HCEC 1CT (cell line): Measurements from ENCODE around the gene OTUD1.
A peak's percentile ranks its signal among the peaks of the same experiment; 100 is the strongest.
"Not testable (repeated sequence)": the region's sequence is repeated elsewhere in the genome, so short reads cannot be mapped to it uniquely, and the experiment has no call there.

Experiments used
- DNase-seq: peaks from one replicate; pipeline ENCODE4 v3.0.0-alpha.2; 2017

OTUD1 gene, protein sequence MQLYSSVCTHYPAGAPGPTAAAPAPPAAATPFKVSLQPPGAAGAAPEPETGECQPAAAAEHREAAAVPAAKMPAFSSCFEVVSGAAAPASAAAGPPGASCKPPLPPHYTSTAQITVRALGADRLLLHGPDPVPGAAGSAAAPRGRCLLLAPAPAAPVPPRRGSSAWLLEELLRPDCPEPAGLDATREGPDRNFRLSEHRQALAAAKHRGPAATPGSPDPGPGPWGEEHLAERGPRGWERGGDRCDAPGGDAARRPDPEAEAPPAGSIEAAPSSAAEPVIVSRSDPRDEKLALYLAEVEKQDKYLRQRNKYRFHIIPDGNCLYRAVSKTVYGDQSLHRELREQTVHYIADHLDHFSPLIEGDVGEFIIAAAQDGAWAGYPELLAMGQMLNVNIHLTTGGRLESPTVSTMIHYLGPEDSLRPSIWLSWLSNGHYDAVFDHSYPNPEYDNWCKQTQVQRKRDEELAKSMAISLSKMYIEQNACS

DNA sequence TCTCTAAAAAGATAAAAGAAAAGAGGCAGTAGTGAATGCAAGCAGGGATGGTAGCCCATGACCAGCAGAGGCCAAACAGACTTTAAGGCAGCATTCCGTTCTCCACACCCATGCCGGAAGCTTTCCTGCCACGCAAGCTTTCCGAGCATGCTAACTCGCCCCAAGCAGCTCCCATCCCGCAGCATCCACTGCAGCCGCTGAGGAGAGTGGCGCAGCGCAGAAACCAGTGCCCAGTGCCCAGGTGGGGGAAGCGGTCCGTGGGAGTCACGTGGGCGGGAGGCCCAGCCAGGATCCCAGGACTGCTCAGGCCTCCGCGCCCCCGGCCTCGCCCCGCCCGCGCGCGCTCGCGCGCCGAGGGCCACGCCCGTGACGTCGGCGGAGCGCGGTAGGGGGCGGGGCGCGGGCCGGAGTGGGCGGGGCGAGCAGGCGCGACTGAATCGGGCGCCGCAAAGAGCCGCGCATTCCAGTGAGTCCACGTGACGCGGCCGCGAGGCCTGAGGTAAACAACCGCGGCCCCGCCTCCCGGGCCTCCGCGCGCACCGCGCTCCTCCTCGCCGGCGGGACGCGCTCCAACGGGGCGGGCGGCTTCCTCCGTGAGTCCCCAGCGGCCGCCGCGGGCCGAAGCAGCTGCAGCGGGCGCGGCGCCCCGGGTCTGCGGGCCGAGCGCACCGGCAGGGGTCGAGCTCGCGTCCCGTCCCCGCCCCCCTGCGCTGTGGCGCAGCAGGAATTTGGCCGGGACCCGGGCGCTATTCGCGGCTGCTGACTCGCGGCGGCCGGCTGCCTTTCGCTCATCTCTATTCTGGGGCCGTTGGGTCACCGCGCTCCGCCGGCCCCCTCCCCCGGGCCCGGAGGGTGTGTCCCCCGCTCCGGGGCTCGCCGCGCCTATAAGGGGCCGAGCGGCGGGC is at the start of gene OTUD1:
OTUD1 (plus strand) TSS at position 529 of the 905 bp plus-strand sequence. CDS start 383 bp downstream, outside the sequence.
- DNase-seq: peak; percentile 92

DNA sequence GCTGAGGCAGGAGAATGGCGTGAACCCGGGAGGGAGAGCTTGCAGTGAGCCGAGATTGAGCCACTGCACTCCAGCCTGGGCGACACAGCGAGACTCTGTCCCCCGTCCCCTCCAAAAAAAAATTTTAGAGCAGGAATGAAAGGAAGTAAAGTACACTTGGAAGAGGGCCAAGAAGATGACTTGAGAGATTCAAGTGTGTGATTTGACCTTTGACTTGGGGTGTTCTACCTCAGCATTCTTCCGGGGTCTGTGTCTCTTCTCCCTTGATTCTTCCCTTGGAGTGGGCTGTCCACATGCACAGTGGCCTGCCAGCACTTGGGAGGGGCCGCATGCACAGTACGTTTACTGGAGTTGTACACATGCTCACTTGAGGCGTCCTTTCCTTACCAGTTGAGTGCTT is 48.5 kb upstream of the OTUD1 start:
- DNase-seq: not testable (repeated sequence)

DNA sequence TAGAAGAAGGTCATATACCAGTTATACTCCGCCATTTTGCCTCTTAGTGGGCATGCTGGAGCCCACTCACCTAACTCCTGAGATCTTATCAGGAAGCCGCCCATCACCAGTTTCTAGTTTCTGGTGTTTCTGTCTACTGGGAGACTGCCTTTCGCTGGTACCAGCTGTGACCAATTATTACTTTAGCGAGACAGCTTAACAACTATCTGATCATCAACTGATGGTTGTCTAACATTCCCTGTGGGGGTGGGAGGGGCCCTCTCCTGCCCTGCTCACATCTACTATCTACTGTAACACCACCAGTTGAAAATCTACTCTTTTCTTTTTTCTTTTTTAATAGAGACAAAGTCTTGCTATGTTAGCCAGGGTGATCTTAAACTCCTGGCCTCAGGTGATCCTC is 48.1 kb upstream of the OTUD1 start:
- DNase-seq: no peak

DNA sequence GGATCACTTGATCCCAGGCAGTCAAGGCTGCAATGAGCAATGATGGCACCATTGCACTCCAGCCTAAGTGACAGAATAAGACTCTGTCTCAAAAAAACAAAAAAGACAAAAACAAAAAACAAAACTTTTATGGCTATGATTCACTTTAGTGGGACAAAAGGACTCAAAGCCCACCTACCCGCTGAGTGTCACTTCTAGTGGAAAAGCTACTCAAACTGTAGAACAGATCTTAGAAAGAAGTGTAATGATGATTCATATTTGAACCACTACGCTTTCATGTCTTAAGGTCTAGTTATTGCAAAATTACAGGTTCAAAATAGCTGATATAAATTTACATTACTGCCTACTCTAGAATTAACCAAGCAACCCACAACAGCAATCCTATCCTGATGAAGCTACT is 47.1 kb upstream of the OTUD1 start:
- DNase-seq: no peak

DNA sequence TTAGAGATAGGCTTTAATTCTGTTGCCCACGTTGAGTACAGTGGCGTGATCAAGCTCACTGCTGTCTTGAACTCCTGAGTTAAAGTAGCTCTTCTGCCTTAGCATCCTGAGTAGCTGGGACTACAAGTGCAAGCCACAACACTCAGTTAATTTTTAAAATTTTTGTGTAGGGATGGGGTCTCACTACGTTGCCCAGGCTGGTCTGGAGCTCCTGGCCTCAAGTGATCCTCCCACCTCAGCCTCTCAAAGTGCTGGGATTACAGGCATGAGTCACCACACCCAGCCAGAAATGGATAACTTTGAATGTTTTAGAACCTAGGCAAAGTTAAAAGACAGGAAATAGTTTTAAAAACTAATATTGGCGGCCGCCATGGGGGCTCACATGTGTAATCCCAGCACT is 43.9 kb upstream of the OTUD1 start:
- DNase-seq: no peak

DNA sequence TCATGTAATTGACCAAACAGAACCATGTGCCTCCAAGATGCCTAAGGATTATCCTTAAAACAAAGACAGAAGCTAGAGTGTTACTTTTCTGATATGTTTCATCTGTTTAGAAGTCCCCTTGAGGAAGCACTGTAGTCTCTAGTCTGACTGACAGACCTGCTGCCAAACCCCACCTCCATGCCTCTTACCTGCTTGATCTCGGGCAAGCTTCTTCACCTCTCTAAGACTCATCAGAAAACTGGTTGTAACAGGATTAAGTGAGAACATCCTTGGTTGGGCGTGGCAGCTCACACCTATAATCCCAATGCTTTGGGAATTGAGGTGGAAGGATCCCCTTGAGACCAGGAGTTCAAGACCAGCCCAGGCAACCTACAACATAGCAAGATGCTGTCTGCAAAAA is 42.2 kb upstream of the OTUD1 start:
- no peak for DNase-seq

DNA sequence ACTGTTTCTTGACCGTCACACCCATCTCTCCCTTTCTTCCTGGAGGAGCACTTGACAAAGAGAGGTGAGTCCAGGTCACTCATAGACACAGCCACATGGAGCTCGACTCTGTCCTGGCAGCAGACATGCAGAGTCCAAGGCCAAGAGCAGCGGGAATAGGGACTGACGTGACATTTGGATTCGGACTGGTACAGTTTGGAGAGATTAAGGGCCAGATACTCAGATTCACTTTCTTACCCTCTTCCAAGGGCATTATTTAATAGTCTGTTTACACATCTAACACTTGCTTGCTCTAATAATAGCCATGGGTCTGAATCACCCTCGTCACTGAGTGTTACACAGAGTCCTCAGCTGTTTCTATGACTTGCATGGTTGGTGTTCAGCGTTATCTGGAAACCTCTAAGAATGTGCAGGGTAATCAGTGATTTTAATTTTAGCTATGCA is 39.2 kb upstream of the OTUD1 start:
- peak; percentile 83 for DNase-seq

DNA sequence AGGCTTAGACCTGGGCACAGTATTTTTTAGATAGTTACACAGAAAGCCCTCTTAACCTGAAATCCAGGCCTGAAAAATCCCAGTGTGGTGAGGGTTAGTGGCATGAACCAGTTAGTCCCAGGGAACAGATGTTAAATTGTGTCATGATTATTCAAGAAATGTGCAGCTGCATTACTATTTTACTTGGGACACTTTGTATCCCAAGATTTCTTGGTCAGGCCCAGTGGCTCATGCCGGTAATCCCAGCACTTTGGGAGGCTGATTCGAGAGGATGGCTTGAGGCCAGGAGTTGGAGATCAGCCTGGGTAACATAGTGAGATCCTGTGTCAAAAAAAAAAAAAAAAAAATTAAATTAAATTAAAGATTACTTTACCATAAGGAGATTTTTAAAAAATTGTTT is 36.0 kb upstream of the OTUD1 start:
- DNase-seq: no peak

DNA sequence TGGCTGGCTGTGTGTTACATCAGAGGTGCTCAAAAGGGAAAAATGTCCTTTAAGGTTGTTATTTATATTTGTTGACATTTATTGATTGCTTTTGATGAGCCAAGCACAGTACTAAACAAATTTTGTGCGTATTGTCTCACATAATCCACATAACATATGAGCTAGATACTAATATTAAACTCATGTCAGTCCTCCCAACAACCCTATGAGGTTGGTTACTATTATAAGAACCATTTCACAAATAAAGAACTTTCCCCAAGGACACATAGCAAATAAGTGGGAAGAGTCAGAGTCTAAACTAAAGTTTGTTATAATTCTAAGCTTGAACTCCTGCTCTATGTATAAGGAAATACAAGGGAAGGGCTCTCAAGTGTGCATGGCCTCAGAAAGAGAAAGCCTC is 35.6 kb upstream of the OTUD1 start:
- DNase-seq: no peak

DNA sequence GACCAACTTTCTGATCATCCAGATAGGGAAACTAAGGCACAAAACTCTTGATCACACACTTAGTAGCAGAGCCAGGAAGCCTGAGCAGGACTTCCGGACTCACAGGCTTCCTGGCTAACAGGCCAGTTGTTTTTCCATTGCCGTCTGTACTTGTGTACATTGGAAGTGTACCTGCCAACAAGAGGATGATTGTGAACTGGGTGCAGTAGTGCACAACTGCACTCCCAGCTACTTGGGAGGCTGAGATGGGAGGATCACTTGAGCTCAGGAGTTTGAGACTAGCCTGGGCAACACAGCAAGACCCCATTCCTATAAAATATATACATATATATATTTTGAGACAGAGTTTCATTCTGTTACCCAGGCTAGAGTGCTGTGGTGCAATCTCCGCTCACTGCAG is 35.2 kb upstream of the OTUD1 start:
- no peak for DNase-seq

DNA sequence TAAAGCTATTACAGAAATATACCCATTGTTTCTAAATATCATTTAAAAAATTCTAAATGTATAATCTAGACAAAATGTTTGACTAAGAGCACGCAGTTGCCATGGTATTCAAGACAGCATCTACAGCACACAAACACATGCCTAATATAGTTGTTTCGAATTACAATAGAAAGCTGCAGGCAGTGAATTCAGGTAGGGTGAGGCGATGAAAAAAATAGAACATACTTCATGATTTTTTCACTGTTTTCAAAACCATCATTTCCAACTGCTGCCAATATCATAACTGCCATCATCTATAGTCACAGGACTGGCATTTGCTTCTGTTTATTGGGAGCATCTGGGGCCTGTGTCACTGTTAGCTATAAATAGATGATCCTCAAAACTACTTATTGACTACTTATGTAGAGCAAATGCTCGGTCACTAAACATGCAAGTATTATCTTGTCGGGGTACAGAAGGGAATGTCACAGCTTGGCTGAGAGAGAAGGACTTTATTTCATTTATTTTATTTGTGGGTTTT is 34.4 kb upstream of the OTUD1 start:
- DNase-seq: no peak

DNA sequence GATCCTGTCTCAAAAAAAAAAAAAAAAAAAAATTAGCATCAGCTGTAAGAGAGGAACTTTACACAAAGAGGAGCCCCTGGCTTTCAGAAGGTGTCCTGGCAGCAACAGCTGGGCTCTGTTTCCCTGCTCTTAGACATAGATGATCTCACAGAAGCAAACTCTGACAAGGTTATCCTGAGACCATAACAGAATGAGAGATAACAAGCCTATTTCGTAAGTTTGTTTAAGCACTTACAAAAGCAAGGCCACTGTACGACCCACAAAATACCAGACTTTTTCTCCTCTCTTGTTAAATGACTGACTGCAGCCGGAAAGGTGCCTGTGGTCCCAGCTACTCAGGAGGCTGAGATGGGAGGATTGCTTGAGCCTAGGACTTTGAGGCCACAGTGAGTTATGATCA is 33.3 kb upstream of the OTUD1 start:
- DNase-seq: no peak

DNA sequence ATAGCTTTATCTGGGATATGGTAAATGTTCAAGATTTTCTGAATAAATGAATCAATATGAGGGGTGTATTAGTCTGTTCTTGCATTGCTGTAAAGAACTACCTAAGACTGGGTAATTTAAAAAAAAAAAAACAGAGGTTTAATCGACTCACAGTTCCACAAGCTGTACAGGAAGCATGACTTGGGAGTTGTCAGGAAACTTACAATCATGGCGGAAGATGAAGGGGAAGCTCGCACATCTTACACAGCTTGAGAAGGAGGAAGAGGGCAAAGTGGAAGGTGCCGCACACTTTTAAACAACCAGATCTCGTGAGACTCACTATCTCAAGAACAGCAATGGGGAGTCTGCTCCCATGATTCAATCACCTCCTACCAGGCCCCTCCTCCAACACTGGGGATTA is 32.5 kb upstream of the OTUD1 start:
- no peak for DNase-seq

DNA sequence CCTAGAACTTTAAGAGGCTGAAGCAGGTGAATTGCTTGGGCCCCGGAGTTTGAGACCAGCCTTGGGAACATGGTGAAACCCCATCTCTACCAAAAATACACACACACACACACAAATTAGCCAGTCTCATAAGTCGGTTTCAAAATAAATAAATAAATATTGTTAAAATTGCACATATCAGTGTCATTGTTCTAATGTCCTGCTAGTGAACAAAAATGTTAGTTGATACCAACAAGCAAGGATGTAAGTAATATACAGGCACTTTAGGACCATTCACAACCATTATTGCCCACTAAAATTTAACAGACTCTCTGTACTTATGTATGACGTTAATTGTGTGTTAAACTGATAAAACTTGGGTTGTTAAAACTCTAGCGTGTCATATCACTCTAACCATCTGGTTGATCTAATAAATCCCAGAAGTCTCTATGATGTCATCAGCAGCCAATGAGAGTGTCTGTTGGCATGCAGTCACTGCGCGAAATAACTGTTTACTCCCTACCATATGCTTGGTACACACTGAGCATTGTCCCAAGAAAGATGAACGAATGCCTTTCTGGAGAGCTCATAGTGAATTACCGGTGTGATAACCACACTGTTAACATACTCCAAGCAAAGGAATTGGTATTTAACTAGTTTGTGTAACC is 30.4 kb upstream of the OTUD1 start:
- peak; percentile 50 for DNase-seq

DNA sequence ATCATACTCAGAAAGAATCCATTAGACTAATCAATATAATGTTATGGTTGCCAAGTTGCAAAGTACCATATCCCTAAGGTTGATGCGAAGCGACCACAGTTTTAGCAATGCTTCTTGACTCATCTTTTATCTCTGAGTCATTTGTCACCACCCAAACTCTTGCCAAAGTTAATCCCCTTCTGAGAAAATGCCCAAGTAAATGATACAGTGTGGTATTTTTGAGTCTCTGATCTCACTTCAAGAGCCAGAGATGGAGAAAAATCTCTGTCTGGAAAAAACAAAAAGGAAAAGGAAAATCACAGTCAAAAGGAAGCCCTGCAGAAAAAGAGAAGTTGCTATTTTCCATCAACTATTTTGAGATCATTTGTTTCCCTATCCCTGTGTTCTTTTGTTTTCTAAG is 26.7 kb upstream of the OTUD1 start:
- DNase-seq: peak; percentile 14

DNA sequence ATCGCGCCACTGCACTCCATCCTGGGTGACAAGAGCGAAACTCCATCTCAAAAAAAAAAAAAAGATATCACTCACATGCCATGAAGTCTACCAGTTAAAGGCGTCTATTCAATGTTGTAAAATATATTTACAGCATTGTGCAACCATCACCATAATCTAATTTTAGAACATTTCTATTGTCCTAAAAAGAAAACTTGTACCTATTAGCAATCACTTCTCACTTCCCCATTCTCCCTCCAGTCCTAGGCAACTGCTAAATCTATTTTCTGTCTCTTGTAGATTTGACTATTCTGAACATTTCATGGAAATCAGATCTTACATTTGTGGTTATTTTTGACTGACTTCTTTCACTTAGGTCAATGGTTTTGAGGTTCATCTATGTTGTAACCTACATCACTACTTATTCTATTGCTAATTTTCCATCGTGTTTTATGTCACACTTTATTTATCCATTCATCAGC is 25.2 kb upstream of the OTUD1 start:
- no peak for DNase-seq

DNA sequence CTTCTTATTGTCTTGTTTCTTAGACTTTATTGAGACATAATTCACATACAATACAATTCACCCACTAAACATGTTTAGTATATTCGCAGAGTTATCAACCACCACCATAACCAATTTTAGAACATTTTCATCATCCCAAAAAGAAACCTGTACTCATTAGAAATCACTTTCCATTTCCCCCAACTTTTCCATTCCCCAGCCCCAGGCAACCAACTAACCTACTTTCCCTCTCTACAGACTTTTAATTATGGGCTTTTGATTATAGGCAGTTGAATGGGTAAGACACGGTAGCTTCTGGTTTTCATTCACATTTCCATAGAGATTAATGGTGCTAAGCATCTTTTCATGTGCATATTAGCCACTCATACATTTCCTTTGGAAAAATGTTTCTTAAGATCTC is 24.2 kb upstream of the OTUD1 start:
- DNase-seq: no peak

DNA sequence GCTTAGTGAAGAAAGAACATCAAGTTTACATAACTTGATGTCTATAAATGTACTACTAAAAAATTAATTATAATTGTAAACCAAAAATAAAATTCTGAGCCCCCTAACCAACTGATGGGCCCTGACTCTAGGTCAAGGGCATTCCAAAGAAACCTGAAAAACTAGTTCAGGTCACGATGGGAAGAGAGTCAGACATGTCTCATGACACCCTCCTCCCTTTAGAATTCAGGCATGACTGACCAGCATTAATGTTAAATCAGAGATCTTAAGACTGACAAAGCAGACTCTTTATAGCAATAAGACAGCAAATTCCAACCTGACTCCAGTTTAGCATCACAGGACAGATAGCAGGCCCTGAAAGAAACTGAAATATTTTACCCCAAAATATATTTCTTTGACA is 21.6 kb upstream of the OTUD1 start:
- no peak for DNase-seq

DNA sequence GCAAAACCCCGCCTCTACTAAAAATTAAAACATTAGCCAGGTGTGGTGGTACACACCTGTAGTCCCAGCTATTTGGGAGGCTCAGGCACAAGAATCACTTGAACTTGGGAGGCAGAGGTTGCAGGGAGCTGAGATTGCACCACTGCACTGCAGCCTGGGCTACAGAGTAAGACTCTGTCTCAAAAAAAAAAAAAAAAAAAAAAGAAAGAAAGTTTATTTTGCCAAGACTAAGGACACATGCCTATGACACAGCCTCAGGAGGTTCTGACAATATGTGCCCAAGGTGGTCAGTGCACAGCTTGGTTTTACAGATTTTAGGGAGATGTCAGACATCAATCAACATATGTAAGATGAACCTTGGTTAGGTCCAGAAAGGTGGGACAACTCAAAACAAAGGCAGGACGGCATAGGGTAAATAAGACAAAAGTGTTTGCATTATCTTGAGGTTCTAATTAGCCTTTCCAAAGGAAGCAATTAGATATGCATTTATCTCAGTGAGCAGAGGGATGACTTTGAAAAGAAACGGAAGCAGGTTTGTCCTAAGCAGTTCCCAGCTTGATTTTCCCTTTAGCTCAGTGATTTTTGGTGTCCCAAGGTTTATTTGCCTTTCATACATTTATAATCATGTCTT is 20.7 kb upstream of the OTUD1 start:
- no peak for DNase-seq

DNA sequence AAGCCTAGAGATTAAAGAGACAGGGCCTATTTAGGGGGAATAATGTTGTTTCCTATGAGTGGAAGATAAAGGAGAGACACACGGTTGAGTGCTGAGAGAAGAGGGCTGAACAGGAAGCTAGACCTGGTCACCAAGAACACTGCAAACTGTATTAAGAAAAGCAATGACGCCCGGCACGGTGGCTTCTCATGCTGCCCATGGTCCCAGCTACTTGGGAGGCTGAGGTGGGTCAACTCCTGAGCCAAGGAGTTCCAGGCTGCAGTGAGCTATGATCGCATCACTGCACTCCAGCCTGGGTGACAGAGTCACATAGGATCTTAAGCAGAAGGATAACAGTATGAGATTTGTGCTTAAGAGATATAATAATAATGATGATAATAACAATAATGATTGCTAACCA is 19.7 kb upstream of the OTUD1 start:
- no peak for DNase-seq

DNA sequence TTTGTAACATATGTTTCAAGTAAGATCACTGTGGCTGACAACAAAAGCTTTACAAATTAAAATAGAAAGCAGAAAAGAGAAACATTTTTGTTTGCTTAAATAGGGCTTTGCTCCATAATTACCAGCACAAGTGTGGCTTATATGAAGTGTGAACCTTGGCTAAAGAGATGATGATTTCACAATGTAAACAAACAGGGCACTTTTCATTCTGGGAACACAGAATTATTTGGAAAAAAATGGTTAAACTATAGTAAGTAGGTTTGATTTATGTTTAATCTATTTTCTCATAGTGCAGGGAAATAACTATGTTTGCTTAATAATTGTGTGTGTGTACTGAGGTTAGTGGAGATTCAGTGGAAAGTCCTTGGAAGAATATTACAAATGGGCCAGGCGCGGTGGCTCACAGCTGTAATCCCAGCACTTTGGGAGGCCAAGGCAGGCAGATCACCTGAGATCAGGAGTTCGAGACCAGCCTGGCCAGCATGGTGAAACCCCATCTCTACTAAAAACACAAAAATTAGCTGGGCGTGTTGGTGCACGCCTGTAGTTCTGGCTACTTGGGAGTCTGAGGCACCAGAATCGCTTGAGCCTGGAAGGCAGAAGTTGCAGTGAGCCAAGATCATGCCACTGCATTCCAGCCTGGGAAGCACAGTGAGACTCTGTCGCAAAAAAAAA is 19.1 kb upstream of the OTUD1 start:
- no peak for DNase-seq

DNA sequence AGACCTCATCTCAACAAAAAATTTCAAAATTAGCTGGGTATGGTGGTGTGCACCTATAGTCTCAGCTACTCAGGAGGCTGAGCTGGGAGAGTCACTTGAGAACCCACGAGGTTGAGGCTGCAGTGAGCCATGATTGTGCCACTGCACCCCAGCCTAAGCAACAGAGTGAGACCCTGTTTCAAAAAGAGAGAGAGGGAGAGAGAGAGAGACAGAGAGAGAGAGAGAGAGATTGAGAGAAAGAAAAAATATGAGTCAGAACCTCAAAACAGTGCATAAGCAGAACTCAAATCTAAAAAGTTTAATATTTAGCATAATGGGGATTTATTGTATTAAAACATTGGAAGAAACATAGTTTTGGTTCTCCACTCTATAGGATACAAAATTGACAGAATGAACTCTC is 17.5 kb upstream of the OTUD1 start:
- no peak for DNase-seq
